ENCODE data around the gene GJB5. TPM values are rescaled to one million over a fixed set of nuclear protein-coding genes. Genes with fewer than 3 reads are reported as not detected.
"Not testable (repeated sequence)": the region's sequence is repeated elsewhere in the genome, so short reads cannot be mapped to it uniquely, and the experiment has no call there.

Gene GJB5
- polyA plus RNA-seq, 1 donor from 2014 or later, result not detected

- Histone ChIP-seq H3K9ac (ENCODE audit: low read length) (no peak overlapping the region), H4K20me1 (ENCODE audit: insufficient read depth) (no peaks in the 10 kb centered on the region), H3K27ac (ENCODE audit: low read length) (no peak overlapping the region), H3K4me2 (ENCODE audit: low read length) (no peak overlapping the region), H3K79me2 (replicated peaks; ENCODE audit: insufficient read depth, low read length) (no peaks in the 10 kb centered on the region), H3K4me3 (ENCODE audit: low read length) (no peak overlapping the region), H3F3A (ENCODE audit: insufficient read depth, low read length, poor library complexity, severe bottlenecking) (no peaks in the 10 kb centered on the region), H3K9me3 (ENCODE audit: low read length) (no peaks in the 10 kb centered on the region), H3K36me3 (ENCODE audit: insufficient read depth, low read length) (no peaks in the 10 kb centered on the region), H3K27me3 (ENCODE audit: insufficient read depth, low read depth, low read length) (no peaks in the 10 kb centered on the region), H3K9me2 (ENCODE audit: insufficient read depth, low read length) (no peaks in the 10 kb centered on the region), H2AFZ (ENCODE audit: low read depth, low read length) (no peak overlapping the region)
- TF ChIP-seq RAD21 (conservative IDR thresholded peaks at IDR 0.05), result no peak
- no peak for TF ChIP-seq SMC3 (conservative IDR thresholded peaks at IDR 0.05; ENCODE audit: poor library complexity)
- TF ChIP-seq TAF1 (IDR thresholded peaks at IDR 0.05; ENCODE audit: low read depth), result no peak
- TF ChIP-seq POLR2AphosphoS5 (IDR thresholded peaks at IDR 0.05), result no peak
- TF ChIP-seq EZH2 (IDR thresholded peaks at IDR 0.05; ENCODE audit: borderline replicate concordance, insufficient read depth, low read length, poor library complexity, severe bottlenecking), result no peak
- TF ChIP-seq EP300 (conservative IDR thresholded peaks at IDR 0.05; ENCODE audit: poor library complexity, severe bottlenecking), result no peak
- TF ChIP-seq CTCF (IDR thresholded peaks at IDR 0.05; ENCODE audit: poor library complexity, severe bottlenecking), result no peak
These were observed 16.9 kb downstream of the GJB5 start for GRCh38 chr1:34771573-34772371.

GRCh38 chr1:34773114-34773513, 18.3 kb downstream of the GJB5 start:
- H3K4me2 ChIP-seq (ENCODE audit: low read length); H2AFZ ChIP-seq (ENCODE audit: low read depth, low read length); H4K20me1 ChIP-seq (ENCODE audit: insufficient read depth); H3K9me2 ChIP-seq (ENCODE audit: insufficient read depth, low read length); H3K9ac ChIP-seq (ENCODE audit: low read length); H3K36me3 ChIP-seq (ENCODE audit: insufficient read depth, low read length); H3K27ac ChIP-seq (ENCODE audit: low read length); H3K27me3 ChIP-seq (ENCODE audit: insufficient read depth, low read depth, low read length); H3K4me3 ChIP-seq (ENCODE audit: low read length); H3F3A ChIP-seq (ENCODE audit: insufficient read depth, low read length, poor library complexity, severe bottlenecking); H3K9me3 ChIP-seq (ENCODE audit: low read length); H3K79me2 ChIP-seq (replicated peaks; ENCODE audit: insufficient read depth, low read length): not testable (repeated sequence)

GRCh38 chr1:34774957-34775356, 20.1 kb downstream of the GJB5 start:
- Histone ChIP-seq H3K9me3 (ENCODE audit: low read length) (no peaks in the 10 kb centered on the region), H3K9ac (ENCODE audit: low read length) (no peak overlapping the region), H2AFZ (ENCODE audit: low read depth, low read length) (no peak overlapping the region), H3K9me2 (ENCODE audit: insufficient read depth, low read length) (no peaks in the 10 kb centered on the region), H3K27ac (ENCODE audit: low read length) (no peak overlapping the region), H3K36me3 (ENCODE audit: insufficient read depth, low read length) (no peaks in the 10 kb centered on the region), H4K20me1 (ENCODE audit: insufficient read depth) (no peaks in the 10 kb centered on the region), H3F3A (ENCODE audit: insufficient read depth, low read length, poor library complexity, severe bottlenecking) (no peaks in the 10 kb centered on the region), H3K79me2 (replicated peaks; ENCODE audit: insufficient read depth, low read length) (no peaks in the 10 kb centered on the region), H3K27me3 (ENCODE audit: insufficient read depth, low read depth, low read length) (peaks cover 6% of the 10 kb centered on the region), H3K4me2 (ENCODE audit: low read length) (no peak overlapping the region), H3K4me3 (ENCODE audit: low read length) (no peak overlapping the region)
- no peak for TF ChIP-seq POLR2AphosphoS5 (IDR thresholded peaks at IDR 0.05)
- no peak for TF ChIP-seq TAF1 (IDR thresholded peaks at IDR 0.05; ENCODE audit: low read depth)
- TF ChIP-seq EP300 (conservative IDR thresholded peaks at IDR 0.05; ENCODE audit: poor library complexity, severe bottlenecking), result no peak
- no peak for TF ChIP-seq SMC3 (conservative IDR thresholded peaks at IDR 0.05; ENCODE audit: poor library complexity)
- no peak for TF ChIP-seq MXI1 (conservative IDR thresholded peaks at IDR 0.05; ENCODE audit: poor library complexity, severe bottlenecking)
- no peak for TF ChIP-seq EZH2 (IDR thresholded peaks at IDR 0.05; ENCODE audit: borderline replicate concordance, insufficient read depth, low read length, poor library complexity, severe bottlenecking)
- TF ChIP-seq CTCF (IDR thresholded peaks at IDR 0.05; ENCODE audit: poor library complexity, severe bottlenecking), result no peak
- no peak for TF ChIP-seq RAD21 (conservative IDR thresholded peaks at IDR 0.05)

Measured in neural cell (in vitro differentiated cells).